GM19372 (cell line): ENCODE data around the gene IPCEF1.
"Not testable (repeated sequence)": the region's sequence is repeated elsewhere in the genome, so short reads cannot be mapped to it uniquely, and the experiment has no call there.

Experiments used
- ATAC-seq: cut with Tn5 transposase; IDR thresholded peaks from one replicate; pipeline ENCODE4 v1.9.1; 2021; ENCODE audit warnings: mild to moderate bottlenecking, low read depth, moderate library complexity; ENCODE audit not compliant: unreplicated experiment

The IPCEF1 gene

DNA sequence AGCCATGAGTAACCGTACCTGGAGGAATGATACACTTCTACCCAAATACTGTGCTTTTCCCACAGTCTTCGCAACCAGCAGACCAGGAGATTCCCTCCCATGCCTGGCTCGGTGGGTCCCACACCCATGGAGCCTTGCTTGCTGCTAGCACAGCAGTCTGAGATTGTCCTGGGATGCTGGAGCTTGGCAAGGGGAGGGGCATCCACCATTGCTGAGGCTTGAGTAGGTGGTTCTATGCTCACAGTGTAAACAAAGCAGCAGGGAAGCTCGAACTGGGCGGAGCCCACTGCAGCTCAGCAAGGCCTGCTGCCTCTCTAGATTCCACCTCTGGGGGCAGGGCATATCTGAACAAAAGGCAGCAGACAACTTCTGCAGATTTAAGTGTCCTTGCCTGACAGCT lies 184.2 kb downstream of the IPCEF1 start:
- not testable (repeated sequence) for ATAC-seq

DNA sequence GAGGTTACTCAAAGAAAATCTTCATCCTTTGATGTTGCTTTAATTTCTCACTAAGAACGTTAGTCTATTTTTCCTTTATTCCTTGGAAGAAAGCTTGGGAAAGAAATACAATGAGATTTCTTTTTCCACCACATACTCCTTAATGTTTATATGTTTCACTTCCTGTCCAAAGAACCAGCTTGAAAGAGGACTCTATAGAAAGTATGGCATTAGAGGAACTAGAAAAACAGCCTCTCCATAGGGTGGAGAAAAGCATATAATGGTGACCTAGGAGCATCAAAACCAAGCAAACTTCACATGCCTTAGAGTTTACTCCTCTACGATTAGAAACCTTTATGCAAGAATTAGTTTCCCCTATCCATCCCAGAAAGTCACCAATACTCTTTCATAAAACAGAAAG lies 186.5 kb downstream of the IPCEF1 start:
- no peak for ATAC-seq

DNA sequence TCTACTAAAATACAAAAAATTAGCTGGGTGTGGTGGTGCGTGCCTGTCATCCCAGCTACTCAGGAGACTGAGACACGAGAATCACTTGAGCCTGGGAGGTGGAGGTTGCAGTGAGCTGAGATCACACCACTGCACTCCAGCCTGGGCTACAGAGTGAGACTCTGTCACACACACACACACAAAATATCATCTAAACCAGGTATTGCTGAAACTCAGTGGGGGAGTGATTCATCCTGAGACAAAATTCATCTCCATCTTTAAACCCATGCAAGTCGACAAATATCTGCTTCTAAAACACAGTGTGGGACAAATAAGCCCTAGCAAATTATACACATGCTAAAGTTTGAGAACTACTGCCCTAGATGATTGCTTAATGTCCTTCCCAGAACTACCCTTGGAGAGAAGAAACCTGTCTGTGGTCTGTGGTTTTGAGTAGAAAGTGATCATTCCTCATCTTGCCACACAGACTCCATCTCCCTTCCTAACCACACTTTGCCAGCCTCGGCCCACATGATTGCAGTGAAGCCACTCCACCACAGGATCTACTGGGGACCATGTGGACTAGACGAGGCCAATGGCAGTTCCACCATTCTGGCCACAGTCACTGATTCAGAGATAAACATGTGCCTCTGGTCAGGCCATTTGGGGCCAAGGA lies 187.3 kb downstream of the IPCEF1 start:
- ATAC-seq = no peak

DNA sequence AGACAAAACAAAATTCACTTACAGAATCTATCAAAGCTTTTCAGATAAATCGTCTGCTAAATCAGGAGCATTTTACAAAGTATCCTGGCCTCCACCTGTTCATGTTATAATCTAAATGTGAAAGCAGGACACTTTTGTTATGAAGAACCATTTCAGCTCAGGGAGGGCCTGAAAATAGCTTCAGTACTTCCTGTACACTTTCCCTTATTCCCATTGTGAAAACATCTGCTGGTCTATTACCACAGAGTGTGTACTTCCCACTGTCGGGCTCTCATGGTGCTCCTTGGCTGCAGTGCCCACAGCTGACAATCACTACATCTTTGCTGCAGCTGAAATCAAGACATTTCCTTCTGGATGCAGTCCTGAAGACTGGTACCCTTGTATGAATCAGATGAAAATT lies 189.5 kb downstream of the IPCEF1 start:
- no peak for ATAC-seq

DNA sequence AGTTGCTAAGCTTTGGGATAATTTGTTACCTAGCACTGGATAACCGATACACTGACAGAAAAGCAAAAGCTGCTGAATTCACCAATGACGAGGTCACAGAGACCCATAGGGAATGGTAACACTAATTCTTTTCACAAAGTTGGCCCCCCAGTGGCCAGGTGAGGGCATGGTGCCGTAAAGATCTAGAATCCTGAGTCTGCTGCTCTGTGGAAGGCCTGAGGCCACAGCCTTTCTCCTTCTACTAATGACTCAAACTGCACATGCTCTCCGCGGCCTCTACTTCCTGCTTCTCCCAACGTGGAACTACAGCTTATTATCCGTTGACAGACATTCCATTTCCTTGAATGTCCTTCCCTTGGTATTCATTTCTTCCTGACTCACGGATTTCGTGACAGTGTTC lies 190.5 kb downstream of the IPCEF1 start:
- no peak for ATAC-seq

DNA sequence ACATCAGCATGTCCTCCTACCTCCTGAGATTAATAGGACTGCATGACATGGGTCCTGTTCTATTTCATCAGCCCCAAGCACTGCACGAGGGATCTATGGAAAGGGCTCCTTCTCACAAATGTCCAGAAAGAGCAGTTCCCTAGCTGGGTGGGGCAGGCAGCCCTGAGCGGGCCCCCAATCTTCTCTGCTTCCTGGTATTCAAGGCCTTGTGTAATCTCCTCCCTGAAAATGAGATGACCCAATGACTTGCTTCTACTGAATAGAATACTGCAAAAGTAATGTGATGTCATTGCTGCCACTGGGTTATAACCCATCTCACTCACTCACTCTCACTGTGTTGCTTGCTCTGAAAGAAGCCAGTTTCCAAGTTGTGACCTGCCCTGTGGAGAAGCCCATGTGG lies 191.1 kb downstream of the IPCEF1 start:
- no peak for ATAC-seq

DNA sequence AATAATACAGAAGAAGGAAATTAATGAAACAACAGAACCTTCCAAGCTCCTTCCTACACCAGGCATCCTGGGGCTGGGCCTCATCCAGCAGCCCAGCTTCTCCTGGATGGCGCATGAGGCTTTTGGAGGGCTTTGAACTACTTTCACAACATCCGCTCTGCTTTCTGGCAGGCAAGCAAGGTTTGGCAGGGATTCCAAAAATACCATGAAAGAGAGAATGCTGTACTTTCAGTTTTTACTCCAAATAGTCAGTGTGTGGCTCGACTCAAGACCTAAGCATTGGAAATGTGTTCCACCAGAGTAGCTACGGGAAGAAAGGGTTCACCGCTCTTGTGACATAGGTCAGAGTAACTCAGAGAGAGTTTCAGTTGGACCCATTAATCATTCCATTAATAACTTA lies 192.2 kb downstream of the IPCEF1 start:
- no peak for ATAC-seq

DNA sequence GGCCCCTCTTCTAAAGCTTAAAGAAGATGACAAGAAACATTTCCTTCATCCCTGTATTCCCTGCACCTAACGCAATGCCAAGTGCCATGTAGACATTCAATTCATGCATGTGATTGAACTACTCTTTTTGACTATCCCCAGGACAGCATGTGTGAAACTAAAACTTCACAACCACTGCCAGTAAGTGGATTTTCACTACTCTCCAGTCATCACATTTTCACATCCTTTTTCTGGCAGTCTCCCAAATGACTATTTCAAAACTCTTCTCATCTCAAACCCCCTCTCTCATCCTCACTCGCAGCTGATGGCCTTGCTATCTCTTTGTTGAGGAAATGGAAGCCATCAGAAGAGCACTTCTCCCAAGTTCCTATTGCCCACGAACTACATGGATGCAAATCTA lies 194.9 kb downstream of the IPCEF1 start:
- peak; percentile 58 for ATAC-seq

DNA sequence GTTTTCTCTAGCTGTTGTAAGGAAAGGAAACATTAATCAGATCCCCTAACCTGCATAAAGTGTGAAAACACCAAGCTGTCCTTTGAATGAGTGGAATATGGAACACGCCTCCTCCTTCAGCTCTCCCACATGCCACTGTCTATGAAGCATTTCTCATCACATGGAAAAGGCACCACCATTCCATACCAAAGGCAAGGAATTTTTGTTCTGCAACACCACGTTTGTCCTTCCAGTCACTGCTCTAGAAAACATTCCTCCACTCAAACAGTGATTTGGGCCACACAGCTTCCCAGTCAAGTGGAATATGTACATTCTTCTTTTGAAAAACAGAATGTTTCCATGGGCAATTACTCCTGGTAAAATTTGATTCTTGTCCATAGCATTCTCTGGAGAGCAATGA lies 197.5 kb downstream of the IPCEF1 start:
- ATAC-seq = no peak

DNA sequence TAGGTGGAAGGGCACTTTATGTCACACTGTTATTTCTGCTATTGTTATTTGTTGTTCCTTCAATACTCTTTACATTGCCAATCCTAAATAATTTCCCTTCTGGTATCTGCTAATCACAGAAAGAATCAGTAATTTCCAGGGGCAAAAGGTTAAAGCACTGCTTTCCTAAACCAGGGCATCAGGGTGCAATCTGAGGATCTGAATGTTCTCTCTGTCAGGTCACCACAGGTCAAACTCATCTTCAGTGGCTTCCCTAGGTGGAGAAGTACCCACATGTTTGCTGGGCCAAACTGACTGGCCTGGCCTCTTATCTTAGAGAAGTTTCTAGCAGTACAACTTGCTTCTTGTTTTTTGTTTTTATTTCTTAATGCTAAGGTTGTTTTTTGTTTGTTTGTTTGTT lies 198.9 kb downstream of the IPCEF1 start:
- no peak for ATAC-seq

DNA sequence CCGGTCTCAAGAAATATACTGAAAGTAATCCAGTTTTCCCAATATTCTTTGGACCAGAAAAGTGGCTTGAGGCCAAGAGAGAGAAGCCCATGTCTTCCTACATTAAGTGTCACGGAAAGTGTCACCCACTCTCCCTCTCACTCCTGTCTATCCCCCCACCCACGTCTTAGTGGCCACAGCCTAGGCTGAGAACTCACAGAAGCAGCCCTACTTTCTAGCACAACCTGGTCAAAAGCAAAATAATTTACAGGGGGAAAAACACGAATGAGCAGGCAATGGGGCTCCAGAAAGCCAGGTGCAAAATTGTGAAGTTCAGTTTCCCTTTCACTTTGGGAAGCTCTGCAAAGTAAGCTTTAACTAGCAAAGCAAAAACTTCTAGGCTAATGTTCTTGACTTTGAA lies 199.5 kb downstream of the IPCEF1 start:
- ATAC-seq = peak; percentile 41

DNA sequence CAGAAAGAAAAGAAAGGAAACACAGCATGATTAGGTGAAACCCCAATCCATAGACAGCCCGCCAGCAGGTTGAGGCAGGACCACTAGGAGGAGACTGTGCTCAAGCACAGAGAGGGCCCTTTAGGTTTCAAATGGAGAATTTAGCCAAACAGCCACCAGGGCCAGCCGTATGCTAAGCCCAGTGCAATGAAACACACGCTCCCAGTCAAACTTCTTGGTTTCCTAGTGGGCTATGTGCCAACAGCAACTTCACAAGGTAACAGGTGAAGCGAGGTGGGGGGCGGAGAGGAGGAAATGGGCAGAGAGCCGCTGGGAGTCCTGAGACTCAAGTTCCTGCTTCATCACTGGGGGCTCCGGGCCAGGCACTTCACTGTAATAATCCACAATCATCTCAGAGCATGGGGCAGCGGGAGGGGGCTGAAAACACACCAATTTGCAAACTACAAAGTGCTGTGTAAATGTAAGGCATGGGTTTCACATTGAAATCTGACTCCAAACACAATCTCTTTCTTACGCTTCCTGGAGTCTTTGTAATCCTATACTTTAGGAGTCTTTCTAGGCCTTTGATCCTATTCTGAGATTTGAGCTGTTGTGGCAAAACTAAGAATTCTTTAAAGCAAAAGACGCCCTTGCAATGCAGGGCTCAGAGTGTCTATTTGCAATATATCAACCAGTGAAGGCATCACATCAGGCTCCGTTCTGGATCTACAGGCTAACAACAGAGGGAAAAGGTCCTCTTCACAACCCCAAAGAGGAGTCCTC lies 200.3 kb downstream of the IPCEF1 start:
- peak; percentile 62 for ATAC-seq

DNA sequence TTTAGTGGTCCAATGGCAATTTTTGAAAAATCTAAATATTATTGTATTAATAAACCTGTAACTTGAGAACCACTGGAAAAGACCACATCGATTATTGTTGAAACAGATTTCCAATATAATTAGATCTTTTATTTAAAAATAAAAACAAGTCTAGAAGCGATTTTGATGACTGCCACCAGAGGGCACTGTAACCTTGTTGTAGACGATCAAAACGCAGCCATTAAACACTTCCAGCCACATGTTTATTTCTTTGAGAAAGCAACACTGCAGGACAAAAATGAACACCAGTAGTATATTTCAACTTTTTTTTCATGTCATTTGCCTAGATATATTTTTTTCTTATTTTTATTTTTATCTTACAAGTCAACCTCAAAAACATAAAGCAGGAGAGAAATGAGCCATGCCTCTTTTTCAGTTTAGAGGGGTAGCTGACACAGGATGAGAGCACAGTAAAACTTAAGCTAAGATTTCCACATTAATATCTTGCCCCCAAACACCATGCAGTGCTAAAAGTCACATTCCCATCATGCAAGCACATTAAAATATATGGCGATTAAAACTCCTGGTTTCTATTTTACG lies 202.1 kb downstream of the IPCEF1 start:
- ATAC-seq = no peak

DNA sequence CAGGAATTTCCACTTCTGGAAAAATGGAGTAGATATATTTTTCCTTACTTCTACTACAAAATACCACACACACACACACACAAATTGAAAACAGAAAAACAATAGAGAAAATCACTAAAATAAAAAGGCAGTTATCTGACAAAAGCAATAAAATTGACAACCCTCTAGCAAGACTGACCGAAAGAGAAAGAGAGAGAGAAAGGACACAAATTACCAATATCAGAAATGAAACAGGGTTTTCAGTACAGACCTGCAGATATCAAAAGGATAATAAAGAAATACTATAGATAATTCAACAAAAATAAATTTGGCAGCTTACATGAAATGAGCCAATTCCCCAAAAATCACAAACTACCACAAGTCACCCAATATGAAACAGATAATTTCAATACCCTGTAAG lies 212.8 kb downstream of the IPCEF1 start:
- ATAC-seq = peak; percentile 73

DNA sequence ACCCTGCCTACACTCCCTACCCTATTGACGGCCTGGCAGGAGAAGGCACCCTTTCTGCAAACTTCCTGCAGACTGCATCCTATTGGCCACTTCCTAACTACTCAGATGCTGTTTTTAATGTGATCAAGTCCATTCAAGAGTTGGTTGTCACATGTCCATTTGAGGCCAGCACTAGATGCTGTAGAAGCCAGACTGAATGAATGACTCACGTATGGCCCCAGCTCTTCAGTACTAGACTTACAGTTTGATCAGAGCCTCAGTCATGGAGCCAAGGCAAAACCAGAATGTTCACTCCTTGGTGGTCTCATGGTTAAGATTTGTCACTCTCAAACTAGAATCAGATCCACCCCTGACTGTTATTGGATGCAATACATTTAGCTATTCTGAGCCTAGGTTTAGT lies 215.9 kb downstream of the IPCEF1 start:
- ATAC-seq = no peak

DNA sequence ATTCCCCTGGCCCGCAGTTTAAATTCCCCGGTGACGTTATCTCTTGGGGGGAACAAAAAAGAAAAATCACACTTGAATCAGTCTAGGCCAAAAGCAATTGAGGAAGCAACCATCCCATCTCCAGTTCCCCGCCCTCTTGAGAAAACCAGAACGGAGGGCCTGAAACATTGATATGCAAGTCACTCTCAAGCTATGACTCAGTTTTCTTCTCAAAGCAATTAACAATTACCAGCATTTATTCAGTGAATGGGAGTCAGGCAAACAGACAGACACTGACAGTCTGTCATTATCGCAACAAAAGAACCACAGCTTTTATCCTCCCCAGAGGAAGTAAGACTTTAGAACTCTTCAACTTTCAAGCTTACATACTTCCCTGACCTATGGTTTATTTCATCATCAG lies 216.7 kb downstream of the IPCEF1 start:
- no peak for ATAC-seq

DNA sequence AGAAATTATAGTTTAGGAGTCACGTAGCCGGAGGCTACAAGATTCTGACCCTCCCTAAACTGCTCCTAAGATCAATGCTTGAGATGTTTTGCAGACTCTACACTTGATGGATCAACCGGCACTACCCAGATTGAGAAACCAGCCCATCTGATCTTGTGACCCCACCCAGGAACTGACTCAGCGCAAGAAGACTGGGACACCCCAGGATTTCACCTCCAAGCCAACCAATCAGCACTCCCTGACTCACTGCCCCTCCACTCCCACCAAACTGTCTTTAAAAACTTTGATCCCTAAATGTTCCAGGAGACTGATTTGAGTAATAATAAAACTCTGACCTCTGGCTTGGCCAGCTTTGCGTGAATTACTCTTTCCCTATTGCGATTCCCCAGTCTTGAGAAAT lies 217.8 kb downstream of the IPCEF1 start:
- ATAC-seq = no peak

DNA sequence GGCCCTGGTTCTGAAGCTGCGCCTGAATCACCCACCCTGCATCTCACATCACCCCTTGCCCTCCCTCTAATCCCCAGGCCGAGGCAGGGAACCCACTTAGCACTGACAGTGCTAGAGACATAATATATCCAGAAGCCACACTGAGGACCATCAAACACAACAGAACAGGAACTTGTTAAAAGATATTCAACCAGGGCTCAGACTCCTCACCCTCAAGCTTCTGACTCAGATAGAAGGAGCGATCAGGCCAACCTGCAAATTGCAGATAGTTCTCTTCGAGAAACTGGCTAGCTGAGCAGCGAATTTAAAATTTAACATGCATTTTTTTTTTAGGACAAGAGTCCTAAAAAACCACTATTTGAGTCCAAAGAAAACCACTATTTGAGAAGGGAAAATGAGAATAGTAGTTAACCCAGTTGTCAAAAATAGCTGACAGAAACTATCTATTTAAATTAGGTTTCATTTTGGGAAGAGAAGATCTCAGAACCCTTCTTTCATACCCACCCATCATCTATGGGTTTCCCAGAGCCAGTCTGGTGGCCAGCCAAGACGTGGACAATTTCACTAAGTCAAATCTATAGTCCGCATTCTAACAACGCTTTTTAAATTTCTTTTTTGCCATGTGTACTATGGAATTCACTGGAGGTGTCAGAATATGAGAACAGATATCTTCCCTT lies 222.0 kb downstream of the IPCEF1 start:
- ATAC-seq = no peak

DNA sequence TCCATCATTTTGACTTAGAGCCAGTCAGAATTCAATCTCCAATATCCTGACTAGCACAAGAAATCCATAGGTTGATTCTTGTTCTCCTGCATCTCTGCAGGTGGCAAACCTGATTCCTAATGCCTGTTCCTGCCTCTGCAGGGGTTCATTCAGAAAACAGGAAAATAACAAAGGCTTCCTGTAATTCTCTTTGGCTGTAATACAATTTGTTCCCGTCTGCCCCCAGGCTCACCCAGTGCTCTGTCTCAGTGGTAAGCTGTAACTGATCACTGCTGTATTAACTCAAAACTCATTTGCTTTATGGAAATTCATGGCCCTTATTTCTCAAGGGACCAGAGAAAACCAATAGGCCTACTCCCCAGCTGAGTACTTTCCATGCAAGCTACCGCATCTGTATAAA lies 228.9 kb downstream of the IPCEF1 start:
- ATAC-seq = no peak

DNA sequence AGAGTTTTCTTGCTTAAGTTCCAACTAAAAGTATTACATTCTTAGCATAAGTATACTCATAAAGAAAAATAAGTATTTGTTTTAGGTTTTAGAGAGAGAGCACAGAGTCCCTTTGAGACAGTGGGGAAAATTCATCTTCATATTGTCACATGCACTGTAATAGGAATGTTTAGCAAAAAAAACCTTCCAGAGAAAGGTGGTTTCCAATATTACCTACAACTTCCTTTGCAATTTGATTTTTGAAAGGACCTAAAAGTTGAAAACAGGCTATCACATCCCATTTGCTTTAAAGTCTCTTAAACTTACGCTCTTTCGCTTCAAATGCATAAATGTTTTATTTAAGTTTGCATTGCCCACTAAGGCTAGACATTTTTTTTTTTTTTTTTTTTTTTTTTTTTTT lies 231.2 kb downstream of the IPCEF1 start:
- ATAC-seq = no peak

DNA sequence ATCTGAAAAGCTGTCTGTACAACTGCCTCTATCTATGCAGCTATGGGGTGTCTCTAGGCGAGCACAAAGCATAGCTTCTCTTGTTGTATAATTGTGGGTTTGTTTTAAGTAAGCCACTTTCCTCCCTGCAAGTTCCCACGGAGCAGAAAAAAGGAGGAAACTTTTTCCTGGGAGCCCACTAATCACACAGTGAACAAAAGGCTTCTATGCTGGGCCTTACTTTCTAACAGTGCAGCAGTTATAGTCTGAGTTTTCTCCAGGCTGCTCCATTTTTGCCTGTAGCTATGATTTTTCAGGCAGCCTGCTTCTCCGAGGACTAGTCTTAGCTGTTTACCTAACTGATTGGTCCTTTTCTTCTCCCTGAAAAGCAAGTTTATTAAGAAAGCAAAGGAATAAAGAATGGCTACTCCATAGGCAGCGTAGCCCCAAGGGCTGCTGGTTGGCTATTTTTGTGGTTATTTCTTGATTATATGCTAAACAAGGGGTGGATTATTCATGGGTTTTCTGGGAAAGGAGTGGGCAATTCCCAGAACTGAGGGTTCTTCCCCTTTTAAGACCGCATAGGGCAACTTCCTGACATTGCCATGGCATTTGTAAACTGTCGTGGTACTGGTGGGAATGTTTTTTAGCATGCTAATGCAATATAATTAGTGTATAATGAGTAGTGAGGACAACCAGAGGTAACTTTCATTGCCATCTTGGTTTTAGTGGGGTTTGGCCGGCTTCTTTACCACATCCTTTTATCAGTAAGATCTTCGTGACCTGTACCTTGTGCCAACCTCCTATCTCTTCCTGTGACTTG lies 233.2 kb downstream of the IPCEF1 start:
- no peak for ATAC-seq
